ENCODE data around the gene ASB15.

Gene ASB15

GRCh38 chr7:123662755-123663154 is 61.1 kb downstream of the ASB15 start:
- no peak for DNase-seq (ENCODE audit: low read depth in 2 of 2)

DNA sequence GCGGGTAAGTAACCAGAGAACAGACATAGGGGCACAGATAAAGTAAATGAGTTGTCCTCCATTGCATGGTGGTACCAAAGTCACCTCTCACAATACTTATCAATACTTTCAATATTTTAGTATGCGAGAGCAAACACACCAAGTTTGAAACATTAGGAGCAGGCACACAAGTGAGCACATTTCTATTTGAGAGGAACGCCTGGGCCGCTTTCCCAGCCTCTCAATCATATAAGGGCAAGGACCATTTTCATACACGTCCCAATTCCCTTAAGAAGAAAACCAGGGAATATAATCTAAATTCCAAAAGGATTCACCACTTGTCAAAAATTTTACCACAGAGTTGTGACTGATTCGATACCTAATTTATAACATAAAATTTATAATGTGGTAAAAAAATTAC is 61.6 kb downstream of the ASB15 start:
- no peak for DNase-seq (ENCODE audit: low read depth in 2 of 2)

DNA sequence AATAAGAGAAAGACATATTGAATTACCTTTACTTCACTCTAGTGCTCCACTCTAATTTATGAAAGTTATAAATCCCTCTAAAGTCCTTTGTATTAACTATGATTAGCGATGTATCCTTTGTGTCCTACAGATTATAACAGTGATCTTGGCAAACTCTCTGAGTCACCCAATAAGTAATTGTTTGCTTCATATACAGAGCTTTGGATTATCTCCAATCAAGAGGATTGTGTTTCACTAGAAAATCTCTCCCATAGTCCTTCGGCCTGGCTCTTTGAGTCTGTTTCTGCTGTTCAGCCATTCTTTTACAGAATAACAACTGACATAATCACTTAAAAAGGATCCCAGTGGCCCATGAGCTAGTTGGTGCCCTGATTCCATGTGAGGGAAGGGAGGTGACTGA is 63.5 kb downstream of the ASB15 start:
- no peak for DNase-seq (ENCODE audit: low read depth in 2 of 2)

DNA sequence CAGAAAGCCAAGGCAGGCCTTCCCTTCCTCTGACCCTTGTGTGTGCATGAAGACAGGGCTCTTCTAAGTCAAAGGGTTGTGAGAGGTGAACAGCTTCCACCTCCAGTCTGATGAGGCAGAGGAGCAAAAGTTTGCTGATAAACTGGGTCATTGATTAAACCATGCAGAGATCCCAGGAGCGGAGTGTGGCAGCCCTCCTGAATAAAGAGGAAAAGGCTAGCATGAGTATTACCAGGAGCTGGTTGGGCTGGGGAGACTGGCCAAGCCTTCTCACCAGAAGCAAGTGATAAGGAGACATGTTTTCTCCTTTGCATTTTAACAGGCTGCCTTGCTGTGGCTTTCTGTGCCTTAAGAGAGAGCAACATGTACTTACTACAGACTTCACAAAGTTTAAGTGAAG is 64.3 kb downstream of the ASB15 start:
- no peak for DNase-seq (ENCODE audit: low read depth in 2 of 2)

- no peak for DNase-seq (ENCODE audit: low read depth in 2 of 2)
Measured at GRCh38 chr7:123666492-123666891, 64.9 kb downstream of the ASB15 start.

- no peak for DNase-seq (ENCODE audit: low read depth in 2 of 2)
Measured at GRCh38 chr7:123669485-123669884, 67.9 kb downstream of the ASB15 start.

DNA sequence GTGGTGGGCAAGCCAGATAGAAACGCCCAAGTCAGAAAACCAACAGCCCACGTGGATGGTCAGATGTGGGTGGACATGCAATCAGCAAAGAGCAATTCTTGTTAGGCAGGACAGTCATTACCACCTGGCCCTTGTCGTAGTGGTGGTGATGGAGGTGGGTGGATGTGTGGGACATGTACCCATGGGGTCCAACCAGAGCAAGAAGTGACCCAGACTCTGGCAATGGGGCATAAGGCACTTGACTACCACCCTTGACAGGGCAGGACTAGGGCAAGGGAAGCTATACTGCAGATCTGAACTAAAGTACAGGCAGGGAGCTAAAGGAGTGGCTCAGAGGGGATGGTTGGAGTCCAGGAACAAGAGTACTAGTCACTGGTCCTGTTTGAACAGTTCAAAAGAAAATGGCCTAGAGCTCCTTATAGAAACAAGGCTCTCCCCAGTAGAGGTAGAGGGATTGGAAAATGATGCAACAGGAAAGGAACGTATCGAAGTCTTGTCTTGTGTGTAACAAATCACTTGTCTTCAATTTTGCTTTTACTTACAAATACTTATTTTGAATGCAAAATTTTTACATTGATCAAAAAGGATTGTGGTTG is 71.6 kb downstream of the ASB15 start:
- DNase-seq (ENCODE audit: low read depth in 2 of 2), result no peak

- no peak for DNase-seq (ENCODE audit: low read depth in 2 of 2)
Measured at GRCh38 chr7:123673752-123674398, 72.3 kb downstream of the ASB15 start.

- DNase-seq (ENCODE audit: low read depth in 2 of 2), result no peak
Measured at GRCh38 chr7:123674399-123675180, 73.0 kb downstream of the ASB15 start.

GRCh38 chr7:123675181-123675473 is 73.5 kb downstream of the ASB15 start:
- DNase-seq (ENCODE audit: low read depth in 2 of 2), result no peak

GRCh38 chr7:123677061-123677715 is 75.6 kb downstream of the ASB15 start:
- no peak for DNase-seq (ENCODE audit: low read depth in 2 of 2)

DNA sequence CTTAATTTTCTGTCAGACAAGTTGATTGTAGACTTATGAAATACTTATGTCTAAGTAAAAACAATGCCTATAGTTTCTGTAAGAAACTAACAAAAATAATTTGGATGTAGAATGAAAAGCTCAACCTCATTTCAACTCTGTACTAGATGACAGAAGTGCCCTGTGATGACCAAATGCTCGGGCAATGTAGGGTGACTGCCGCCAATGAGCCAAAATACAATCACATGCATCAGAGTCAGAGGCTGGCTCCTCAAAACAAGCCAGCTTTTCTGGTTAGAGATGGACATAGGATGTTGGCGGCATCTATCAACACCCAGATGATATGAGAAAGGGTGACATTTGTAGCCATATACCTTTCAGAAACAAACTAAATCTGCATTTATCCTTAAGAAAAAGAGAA is 78.0 kb downstream of the ASB15 start:
- DNase-seq (ENCODE audit: low read depth in 2 of 2), result no peak

DNA sequence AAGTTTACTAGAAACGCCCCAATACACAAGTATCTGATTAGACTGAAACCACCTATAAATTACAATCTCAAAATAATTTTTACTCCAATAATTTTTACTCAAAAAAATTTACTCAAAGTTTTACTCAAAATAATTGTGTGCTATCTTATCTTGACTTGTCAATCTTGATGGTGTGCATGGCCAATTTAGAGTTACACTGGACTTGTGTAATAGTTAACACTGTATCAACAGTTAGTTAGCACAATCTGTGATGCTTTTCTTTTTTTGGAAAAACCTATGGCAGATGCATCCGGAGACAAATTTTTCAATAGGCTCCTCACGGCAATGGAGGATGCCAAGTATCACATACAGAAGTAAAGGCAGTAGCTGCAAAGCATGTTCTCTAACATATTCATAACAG is 79.0 kb downstream of the ASB15 start:
- no peak for DNase-seq (ENCODE audit: low read depth in 2 of 2)

- no peak for DNase-seq (ENCODE audit: low read depth in 2 of 2)
Measured at GRCh38 chr7:123681561-123681960, 79.9 kb downstream of the ASB15 start.

DNA sequence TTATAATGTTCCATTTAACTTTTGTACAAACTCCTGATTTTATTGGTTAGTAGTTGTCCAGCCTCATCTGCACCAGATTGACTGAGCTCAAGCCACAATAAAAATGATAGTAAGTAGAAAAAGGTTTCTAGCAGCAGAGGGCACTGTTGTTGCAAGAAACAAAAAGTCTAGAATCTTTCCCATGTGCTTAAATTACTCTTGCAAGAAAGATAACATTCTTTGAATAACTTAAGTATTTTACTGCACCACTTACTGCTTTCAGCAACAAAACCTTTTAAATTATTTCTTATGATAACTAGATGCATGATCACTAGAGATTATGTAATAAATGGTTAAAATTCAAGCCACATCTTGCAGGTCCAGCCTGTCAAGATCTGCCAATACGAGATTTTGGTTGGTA is 81.1 kb downstream of the ASB15 start:
- no peak for DNase-seq (ENCODE audit: low read depth in 2 of 2)

- no peak for DNase-seq (ENCODE audit: low read depth in 2 of 2)
Measured at GRCh38 chr7:123687161-123687560, 85.5 kb downstream of the ASB15 start.

DNA sequence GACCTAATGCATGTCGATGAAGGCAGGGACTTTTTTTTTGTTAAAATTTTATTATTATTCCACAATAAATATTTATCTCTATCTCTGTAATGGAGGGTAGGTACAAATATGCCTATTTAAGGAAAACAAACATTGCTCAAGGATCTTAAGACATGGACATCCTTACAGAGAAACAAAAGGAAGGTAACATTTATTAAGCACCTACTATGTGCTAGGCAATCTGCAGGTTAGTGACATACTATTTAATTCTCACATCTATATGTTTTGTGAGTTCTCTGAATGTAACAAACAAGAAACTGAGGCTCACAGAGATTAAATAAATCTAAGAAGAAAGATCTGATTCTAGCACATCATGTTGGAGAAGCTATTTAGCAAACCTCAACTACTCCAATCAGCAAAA is 86.1 kb downstream of the ASB15 start:
- no peak for DNase-seq (ENCODE audit: low read depth in 2 of 2)

All from stimulated activated CD8-positive, alpha-beta memory T cell treated with anti-CD3 and anti-CD28 coated beads, Interleukin-2, amount 100 ng/mL, for 1 hour (primary cell).